Neural cell (in vitro differentiated cells): ENCODE results near the gene AP4S1.

Source experiments
- EP300 ChIP-seq: fragments of 450-650 bp; conservative IDR thresholded peaks from 2 replicates; pipeline ENCODE4 v1.6.1; 2014; ENCODE audit warnings: antibody characterized with exemption, mild to moderate bottlenecking, moderate library complexity; ENCODE audit not compliant: poor library complexity, severe bottlenecking
- POLR2AphosphoS5 ChIP-seq: IDR thresholded peaks from 2 replicates; pipeline ENCODE4 v1.6.1; 2012
- SMC3 ChIP-seq: fragments of 450-650 bp; conservative IDR thresholded peaks from 2 replicates; pipeline ENCODE4 v1.6.1; 2014; ENCODE audit warnings: antibody characterized with exemption, mild to moderate bottlenecking, moderate library complexity; ENCODE audit not compliant: poor library complexity
- TF ChIP-seq, protein P1 (sequence below): fragments of 450-650 bp; IDR thresholded peaks from 2 replicates; pipeline ENCODE4 v1.5.1; 2014; ENCODE audit warnings: antibody characterized with exemption, mild to moderate bottlenecking, moderate library complexity; ENCODE audit not compliant: poor library complexity, severe bottlenecking

DNA sequence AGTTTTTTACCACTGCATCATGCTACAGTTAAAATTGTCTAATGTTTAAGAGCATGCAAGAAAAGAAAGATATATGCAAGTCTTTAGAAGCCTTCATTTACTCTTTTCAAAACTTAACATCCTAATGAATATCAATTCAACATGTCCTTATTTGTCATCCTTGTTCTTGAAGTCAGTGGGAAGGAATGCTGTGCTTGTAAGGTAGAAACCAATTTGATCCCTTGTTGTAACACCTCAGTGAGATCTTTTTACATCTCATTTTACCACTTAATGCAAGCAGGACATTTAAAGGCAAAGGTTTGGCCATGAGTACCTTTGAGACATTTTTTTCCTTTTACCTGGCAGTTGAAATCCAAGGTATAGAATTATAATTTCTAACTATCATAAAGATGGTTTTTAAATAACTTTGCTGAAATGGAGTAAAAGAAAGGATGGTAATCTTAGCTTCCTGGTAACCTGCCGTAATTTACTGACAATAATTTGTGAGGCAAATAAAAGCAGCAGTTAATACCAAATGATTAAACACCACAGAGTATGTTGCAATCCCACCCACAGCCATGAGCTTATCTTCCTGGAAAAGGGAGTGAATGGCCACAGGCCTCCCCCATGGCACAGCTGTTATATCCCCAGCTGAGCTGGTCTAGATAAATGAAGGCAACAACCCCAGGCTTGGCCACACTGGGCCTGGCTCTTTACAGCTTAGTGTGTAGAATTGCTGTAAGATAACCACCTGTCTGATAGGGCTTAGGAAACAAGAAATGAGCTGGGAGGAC, 33.9 kb downstream of the AP4S1 start:
- TF ChIP-seq, protein P1, sequence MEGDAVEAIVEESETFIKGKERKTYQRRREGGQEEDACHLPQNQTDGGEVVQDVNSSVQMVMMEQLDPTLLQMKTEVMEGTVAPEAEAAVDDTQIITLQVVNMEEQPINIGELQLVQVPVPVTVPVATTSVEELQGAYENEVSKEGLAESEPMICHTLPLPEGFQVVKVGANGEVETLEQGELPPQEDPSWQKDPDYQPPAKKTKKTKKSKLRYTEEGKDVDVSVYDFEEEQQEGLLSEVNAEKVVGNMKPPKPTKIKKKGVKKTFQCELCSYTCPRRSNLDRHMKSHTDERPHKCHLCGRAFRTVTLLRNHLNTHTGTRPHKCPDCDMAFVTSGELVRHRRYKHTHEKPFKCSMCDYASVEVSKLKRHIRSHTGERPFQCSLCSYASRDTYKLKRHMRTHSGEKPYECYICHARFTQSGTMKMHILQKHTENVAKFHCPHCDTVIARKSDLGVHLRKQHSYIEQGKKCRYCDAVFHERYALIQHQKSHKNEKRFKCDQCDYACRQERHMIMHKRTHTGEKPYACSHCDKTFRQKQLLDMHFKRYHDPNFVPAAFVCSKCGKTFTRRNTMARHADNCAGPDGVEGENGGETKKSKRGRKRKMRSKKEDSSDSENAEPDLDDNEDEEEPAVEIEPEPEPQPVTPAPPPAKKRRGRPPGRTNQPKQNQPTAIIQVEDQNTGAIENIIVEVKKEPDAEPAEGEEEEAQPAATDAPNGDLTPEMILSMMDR = no peak
- no peak for TF ChIP-seq EP300
- TF ChIP-seq POLR2AphosphoS5 = no peak
- TF ChIP-seq SMC3 = no peak
